ENCODE measurements around the gene ADK. TPM values are rescaled to one million over a fixed set of nuclear protein-coding genes. Genes with fewer than 3 reads are reported as not detected.

ADK gene
- total RNA-seq, 1 experiment from 2014 or later = 66.6 TPM

GRCh38 chr10:74434547-74434946 lies 283.5 kb downstream of the ADK start:
- TF ChIP-seq, protein P1, sequence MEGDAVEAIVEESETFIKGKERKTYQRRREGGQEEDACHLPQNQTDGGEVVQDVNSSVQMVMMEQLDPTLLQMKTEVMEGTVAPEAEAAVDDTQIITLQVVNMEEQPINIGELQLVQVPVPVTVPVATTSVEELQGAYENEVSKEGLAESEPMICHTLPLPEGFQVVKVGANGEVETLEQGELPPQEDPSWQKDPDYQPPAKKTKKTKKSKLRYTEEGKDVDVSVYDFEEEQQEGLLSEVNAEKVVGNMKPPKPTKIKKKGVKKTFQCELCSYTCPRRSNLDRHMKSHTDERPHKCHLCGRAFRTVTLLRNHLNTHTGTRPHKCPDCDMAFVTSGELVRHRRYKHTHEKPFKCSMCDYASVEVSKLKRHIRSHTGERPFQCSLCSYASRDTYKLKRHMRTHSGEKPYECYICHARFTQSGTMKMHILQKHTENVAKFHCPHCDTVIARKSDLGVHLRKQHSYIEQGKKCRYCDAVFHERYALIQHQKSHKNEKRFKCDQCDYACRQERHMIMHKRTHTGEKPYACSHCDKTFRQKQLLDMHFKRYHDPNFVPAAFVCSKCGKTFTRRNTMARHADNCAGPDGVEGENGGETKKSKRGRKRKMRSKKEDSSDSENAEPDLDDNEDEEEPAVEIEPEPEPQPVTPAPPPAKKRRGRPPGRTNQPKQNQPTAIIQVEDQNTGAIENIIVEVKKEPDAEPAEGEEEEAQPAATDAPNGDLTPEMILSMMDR (IDR thresholded peaks at IDR 0.05; ENCODE audit: unreplicated experiment) = no peak
- H3K4me3 Mint-ChIP-seq (ENCODE audit: low read depth, unreplicated experiment) = no peak overlapping the region
- intact Hi-C loops (cut with micrococcal nuclease; ENCODE audit: unreplicated experiment) = no loop called here
- no peaks in the 10 kb centered on the region for H3K36me3 Mint-ChIP-seq (ENCODE audit: insufficient read depth, unreplicated experiment)
- peaks cover 25% of the 10 kb centered on the region for H3K4me1 Mint-ChIP-seq (ENCODE audit: low read depth, unreplicated experiment)
- H3K27ac Mint-ChIP-seq (ENCODE audit: unreplicated experiment) = no peak overlapping the region
- no peaks in the 10 kb centered on the region for H3K27me3 Mint-ChIP-seq (ENCODE audit: unreplicated experiment)
- no peaks in the 10 kb centered on the region for H3K9me3 Mint-ChIP-seq (ENCODE audit: low read depth, unreplicated experiment)
- CTCF ChIA-PET = no interaction called here
- no TSS peak for BruUV-seq (replicated peaks)
- no peak for DNase-seq

DNA sequence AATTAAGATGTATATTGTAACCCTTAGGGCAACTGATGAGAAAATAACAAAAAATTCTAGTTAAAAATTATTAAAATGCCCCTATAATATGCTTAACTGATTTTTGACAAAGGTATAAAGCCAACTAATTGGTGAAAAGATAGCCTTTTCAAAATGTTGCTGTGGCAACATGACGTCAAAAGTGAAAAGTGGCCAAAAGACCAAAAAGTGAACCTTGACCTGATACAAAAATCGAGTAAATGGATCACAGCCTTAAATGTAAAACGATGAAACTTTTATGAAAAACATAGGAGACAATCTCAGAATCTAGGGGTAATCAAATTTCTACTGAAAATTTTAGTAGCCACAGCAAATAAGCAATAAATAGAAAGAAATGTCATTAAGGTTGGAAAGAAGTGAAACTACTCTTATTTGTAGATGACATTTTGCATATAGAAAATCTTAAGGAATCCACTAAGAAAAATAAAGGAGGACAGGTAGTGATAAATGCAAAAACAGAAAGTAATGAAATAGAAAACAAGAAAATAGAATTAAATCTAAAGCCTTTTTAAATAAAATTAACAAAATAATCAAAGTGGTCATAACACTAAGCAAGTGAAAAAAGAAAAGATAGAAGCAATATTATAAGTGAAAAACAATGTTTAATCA lies 285.6 kb downstream of the ADK start:
- peaks cover 26% of the 10 kb centered on the region for H3K4me1 Mint-ChIP-seq (ENCODE audit: low read depth, unreplicated experiment)
- TF ChIP-seq, protein P1 (IDR thresholded peaks at IDR 0.05; ENCODE audit: unreplicated experiment) = no peak
- H3K36me3 Mint-ChIP-seq (ENCODE audit: insufficient read depth, unreplicated experiment) = no peaks in the 10 kb centered on the region
- no TSS peak for BruUV-seq (replicated peaks)
- H3K27me3 Mint-ChIP-seq (ENCODE audit: unreplicated experiment) = no peaks in the 10 kb centered on the region
- intact Hi-C loops (cut with micrococcal nuclease; ENCODE audit: unreplicated experiment) = no loop called here
- no peak for DNase-seq
- H3K4me3 Mint-ChIP-seq (ENCODE audit: low read depth, unreplicated experiment) = no peak overlapping the region
- CTCF ChIA-PET = interaction anchor here (0.7 kb wide), 1 partner anchor 43 kb away, joined by 3 read pairs; no protein-coding TSS in a partner anchor
- no peak overlapping the region for H3K27ac Mint-ChIP-seq (ENCODE audit: unreplicated experiment)
- no peaks in the 10 kb centered on the region for H3K9me3 Mint-ChIP-seq (ENCODE audit: low read depth, unreplicated experiment)

GRCh38 chr10:74437822-74438221 lies 286.8 kb downstream of the ADK start:
- H3K27ac Mint-ChIP-seq (ENCODE audit: unreplicated experiment) = no peak overlapping the region
- intact Hi-C loops (cut with micrococcal nuclease; ENCODE audit: unreplicated experiment) = no loop called here
- H3K4me3 Mint-ChIP-seq (ENCODE audit: low read depth, unreplicated experiment) = no peak overlapping the region
- H3K9me3 Mint-ChIP-seq (ENCODE audit: low read depth, unreplicated experiment) = no peaks in the 10 kb centered on the region
- H3K27me3 Mint-ChIP-seq (ENCODE audit: unreplicated experiment) = no peaks in the 10 kb centered on the region
- peaks cover 3% of the 10 kb centered on the region for H3K36me3 Mint-ChIP-seq (ENCODE audit: insufficient read depth, unreplicated experiment)
- CTCF ChIA-PET = no interaction called here
- DNase-seq = no peak
- no TSS peak for BruUV-seq (replicated peaks)
- H3K4me1 Mint-ChIP-seq (ENCODE audit: low read depth, unreplicated experiment) = peaks cover 26% of the 10 kb centered on the region
- TF ChIP-seq, protein P1 (IDR thresholded peaks at IDR 0.05; ENCODE audit: unreplicated experiment) = no peak

- Mint-ChIP-seq H3K27ac (ENCODE audit: unreplicated experiment) (no peak overlapping the region), H3K27me3 (ENCODE audit: unreplicated experiment) (no peaks in the 10 kb centered on the region), H3K4me3 (ENCODE audit: low read depth, unreplicated experiment) (no peak overlapping the region), H3K36me3 (ENCODE audit: insufficient read depth, unreplicated experiment) (peaks cover 5% of the 10 kb centered on the region), H3K4me1 (ENCODE audit: low read depth, unreplicated experiment) (peaks cover 26% of the 10 kb centered on the region), H3K9me3 (ENCODE audit: low read depth, unreplicated experiment) (no peaks in the 10 kb centered on the region)
- TF ChIP-seq, protein P1 (IDR thresholded peaks at IDR 0.05; ENCODE audit: unreplicated experiment) = no peak
- no peak for DNase-seq
- intact Hi-C loops (cut with micrococcal nuclease; ENCODE audit: unreplicated experiment) = no loop called here
- CTCF ChIA-PET = no interaction called here
- BruUV-seq (replicated peaks) = no TSS peak
Measured at GRCh38 chr10:74439213-74439612, 288.2 kb downstream of the ADK start.
